ENCODE measurements around the gene CXXC5.
"Not testable (repeated sequence)": the region's sequence is repeated elsewhere in the genome, so short reads cannot be mapped to it uniquely, and the experiment has no call there.

The CXXC5 gene

DNA sequence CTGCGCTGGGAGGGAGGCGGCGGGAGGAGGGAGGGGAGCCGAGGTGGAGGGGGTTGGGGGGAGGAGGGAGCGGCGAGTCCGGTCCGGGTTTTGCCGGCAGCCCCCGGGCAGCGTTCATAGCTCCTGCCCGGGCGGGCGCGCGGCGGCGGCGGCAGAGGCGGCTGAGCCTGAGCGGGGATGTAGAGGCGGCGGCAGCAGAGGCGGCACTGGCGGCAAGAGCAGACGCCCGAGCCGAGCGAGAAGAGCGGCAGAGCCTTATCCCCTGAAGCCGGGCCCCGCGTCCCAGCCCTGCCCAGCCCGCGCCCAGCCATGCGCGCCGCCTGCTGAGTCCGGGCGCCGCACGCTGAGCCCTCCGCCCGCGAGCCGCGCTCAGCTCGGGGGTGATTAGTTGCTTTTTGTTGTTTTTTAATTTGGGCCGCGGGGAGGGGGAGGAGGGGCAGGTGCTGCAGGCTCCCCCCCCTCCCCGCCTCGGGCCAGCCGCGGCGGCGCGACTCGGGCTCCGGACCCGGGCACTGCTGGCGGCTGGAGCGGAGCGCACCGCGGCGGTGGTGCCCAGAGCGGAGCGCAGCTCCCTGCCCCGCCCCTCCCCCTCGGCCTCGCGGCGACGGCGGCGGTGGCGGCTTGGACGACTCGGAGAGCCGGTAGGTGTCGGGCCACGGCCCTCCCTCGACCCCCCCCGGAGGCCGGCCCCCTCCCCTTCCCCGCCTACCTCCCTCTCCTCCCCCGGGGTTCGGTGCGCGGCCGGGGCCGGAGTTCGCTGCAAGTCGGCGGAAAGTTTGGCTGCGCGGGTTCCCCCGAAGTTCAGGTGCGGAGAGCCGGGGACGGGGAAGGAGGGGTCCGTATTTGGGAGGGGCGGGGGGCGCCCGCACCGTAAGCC lies at the start of gene CXXC5:
Gene CXXC5 (plus strand): TSS at position 145 of the 877 bp plus-strand sequence. CDS start 32,175 bp downstream, outside the sequence.
- no peak for DNase-seq (ENCODE audit: low read depth, low spot score)

DNA sequence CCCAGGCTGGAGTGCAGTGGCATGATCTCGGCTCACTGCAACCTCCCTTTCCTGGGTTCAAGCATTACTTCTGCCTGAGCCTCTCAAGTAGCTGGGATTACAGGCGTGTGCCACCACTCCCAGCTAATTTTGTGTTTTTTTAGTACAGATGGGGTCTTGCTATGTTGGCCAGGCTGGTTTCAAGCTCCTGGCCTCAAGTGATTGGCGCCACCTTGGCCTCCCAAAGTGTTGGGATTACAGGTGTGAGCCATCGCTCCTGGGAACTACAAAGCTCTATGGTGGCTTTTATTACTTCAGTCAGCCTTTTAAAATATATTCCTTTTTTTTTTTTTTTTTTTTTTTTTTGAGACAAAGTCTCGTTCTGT lies 49.6 kb upstream of the CXXC5 start:
- DNase-seq (ENCODE audit: low read depth, low spot score): not testable (repeated sequence)

DNA sequence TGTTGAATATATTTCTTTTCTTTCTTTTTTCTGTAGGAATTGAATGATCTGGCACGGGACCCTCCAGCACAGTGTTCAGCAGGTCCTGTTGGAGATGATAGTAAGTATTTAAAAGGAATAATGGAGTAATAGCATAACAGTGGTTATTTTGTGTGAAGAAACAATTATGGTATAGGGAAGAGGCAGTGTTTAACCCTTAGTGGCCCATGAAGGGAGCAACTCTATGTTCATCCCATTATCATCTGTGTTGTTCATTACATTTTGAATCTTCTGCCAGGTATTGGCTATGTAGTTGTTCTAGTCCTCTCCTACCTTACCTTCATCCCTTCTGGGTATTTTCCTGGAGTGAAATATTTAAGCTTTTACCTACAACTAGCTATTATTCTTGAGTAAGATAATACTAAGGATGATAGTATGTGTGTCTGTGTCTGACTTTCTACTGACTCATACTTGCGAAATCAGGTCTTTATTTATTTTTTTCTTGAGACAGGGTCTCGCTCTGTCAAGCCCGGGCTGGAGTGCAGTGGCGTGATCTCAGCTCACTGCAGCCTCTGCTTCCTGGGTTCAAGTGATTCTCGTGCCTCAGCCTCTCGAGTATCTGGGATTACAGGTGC lies 47.7 kb upstream of the CXXC5 start:
- no peak for DNase-seq (ENCODE audit: low read depth, low spot score)

- DNase-seq (ENCODE audit: low read depth, low spot score): no peak
Measured at GRCh38 chr5:139601429-139601828, 46.7 kb upstream of the CXXC5 start.

DNA sequence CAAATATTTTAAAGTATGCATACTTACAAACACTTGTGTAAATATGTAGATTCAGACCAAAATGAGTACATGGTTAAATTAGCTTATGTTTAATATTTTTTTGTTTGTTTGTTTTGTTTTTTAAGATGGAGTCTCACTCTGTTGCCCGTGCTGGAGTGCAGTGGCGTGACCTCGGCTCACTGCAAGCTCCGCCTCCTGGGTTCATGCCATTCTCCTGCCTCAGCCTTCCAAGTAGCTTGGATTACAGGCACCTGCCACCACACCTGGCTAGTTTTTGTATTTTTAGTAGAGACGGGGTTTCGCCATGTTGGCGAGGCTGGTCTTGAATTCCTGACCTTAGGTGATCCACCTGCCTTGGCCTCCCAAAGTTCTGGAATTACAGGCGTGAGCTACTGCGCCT lies 46.2 kb upstream of the CXXC5 start:
- not testable (repeated sequence) for DNase-seq (ENCODE audit: low read depth, low spot score)

GRCh38 chr5:139605887-139606286 lies 42.3 kb upstream of the CXXC5 start:
- no peak for DNase-seq (ENCODE audit: low read depth, low spot score)

GRCh38 chr5:139611703-139612584 lies 36.2 kb upstream of the CXXC5 start:
- no peak for DNase-seq (ENCODE audit: low read depth, low spot score)

GRCh38 chr5:139619861-139620260 lies 28.3 kb upstream of the CXXC5 start:
- DNase-seq (ENCODE audit: low read depth, low spot score): no peak

- not testable (repeated sequence) for DNase-seq (ENCODE audit: low read depth, low spot score)
Measured at GRCh38 chr5:139625398-139625797, 22.8 kb upstream of the CXXC5 start.

- no peak for DNase-seq (ENCODE audit: low read depth, low spot score)
Measured at GRCh38 chr5:139630855-139631254, 17.3 kb upstream of the CXXC5 start.

- DNase-seq (ENCODE audit: low read depth, low spot score): no peak
Measured at GRCh38 chr5:139631520-139632165, 16.5 kb upstream of the CXXC5 start.

DNA sequence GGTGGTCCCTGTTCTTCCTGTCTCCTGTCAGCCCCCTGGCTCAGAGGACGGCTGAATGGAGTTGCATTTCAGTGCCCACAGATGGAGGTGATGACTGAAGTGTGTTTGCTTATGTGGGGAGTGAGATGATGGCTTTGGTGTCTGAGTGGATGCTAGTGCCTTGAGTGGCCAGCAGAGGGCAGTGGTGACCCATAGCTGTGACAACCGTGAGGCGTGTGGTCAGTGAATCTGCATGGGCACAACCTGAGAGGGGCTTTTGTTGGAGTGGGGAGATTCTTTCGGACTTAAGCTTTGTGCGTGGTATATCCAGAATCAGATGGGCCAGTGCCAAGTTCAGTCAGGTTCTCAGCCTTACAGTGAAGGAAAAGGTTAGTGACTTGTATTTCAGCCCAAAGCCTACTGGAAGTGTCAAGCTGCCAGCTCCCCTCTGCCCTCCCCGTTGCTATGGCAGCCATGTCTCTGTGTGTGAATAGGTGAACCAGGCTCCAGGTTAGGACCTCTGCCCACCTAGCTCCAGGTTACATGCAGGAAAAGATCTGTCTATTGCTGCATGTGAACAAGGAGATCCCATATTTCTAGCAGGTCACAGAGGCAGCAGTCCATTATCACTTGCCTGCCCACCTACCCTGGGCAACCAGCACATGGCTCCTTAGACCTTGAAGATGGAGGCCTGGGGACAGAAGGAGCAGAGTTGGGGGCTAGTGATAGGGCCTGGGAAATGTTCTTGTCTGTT lies 14.7 kb upstream of the CXXC5 start:
- no peak for DNase-seq (ENCODE audit: low read depth, low spot score)

GRCh38 chr5:139634028-139634325 lies 14.2 kb upstream of the CXXC5 start:
- no peak for DNase-seq (ENCODE audit: low read depth, low spot score)

GRCh38 chr5:139634541-139634940 lies 13.6 kb upstream of the CXXC5 start:
- DNase-seq (ENCODE audit: low read depth, low spot score): no peak

DNA sequence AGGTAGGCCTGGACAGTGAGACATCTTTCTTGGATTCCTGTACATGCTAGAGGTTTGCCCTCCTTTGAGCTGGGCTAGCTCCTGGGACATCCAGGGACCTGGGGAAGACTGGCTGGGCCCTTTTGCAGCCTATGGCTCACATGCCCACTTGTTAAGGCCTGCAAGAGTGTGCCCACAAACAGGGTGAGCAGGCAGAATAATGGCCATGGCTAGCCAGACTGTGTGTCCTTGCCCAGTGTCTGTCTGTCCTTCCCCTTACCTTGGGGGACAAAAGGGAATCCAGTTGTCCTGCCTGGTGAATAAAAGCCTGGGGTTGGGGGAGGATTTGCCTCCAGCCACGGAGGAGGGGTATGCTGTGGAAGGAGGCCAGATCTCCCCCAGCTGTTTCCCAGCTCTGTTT lies 13.0 kb upstream of the CXXC5 start:
- no peak for DNase-seq (ENCODE audit: low read depth, low spot score)

- no peak for DNase-seq (ENCODE audit: low read depth, low spot score)
Measured at GRCh38 chr5:139635606-139636206, 12.4 kb upstream of the CXXC5 start.

- DNase-seq (ENCODE audit: low read depth, low spot score): no peak
Measured at GRCh38 chr5:139636207-139636792, 11.8 kb upstream of the CXXC5 start.

DNA sequence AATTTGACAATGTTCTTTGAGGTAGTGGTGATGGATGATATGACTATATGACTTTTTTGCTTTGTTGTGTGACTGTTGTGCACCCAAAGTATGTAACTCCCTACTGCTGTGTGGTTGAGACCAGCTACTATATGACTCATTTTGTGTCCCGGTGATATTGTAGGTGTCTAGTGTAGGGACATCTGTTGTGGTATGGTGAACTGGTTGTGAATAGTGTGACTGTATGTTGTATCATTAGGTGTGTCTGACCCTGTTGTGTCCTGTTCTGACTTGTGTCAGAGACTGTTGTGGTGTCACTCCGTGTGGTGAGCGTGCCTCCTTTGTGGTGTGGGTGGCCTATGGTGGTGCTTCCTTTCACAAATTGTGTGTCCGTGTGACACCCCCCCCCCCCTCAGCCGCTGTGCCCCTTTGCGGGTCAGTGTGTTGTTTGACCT lies 11.2 kb upstream of the CXXC5 start:
- no peak for DNase-seq (ENCODE audit: low read depth, low spot score)

DNA sequence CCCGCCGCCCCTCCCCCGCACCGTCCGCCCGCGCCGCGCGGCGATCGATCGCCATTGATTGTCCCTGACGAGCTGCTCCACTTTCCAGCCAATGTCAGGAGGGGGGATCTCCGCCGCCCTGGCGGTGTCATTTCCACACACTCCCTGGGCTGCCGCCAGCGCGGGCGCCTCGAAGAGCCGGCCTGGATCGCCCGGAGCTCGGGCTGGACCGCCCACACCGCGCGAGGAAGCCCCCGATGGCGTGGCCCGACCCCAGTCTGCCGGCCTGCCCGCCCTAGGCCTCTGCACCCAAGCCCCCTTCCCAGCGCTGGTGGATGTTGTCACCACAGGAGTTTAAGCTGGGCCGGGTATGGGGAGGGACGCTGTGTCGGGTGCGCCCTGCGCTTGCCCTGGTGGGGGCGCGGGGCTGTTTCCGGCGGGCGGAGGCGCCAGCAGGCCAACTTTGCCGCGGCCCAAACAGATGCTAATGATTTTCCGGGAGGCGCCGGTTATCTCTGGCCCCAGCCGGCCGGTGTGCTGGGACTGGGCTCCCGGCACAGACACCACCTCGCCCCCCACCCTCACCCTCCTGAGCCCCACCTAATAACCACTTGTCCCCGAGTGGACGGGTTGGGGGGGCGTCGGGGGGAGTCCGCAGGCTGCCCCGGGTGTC lies 10.6 kb upstream of the CXXC5 start:
- no peak for DNase-seq (ENCODE audit: low read depth, low spot score)

All from activated naive CD8-positive, alpha-beta T cell treated with anti-CD3 and anti-CD28 coated beads, Interleukin-2, amount 50 U/mL, for 16 hours (primary cell).